PC-9 (cell line): Measurements from ENCODE around the gene VWA3A.

Experiments
- EZH2 ChIP-seq: fragments of 200-600 bp; sonication (generic); IDR thresholded peaks from 2 replicates; pipeline ENCODE4 v1.8.0; 2017; ENCODE audit warnings: antibody characterized with exemption, low read depth
- TF ChIP-seq, protein P1 (sequence below): fragments of 200-600 bp; sonication (generic); conservative IDR thresholded peaks from 2 replicates; pipeline ENCODE4 v1.6.1; 2017; ENCODE audit warnings: mixed run types, antibody characterized with exemption, mild to moderate bottlenecking, moderate library complexity

DNA sequence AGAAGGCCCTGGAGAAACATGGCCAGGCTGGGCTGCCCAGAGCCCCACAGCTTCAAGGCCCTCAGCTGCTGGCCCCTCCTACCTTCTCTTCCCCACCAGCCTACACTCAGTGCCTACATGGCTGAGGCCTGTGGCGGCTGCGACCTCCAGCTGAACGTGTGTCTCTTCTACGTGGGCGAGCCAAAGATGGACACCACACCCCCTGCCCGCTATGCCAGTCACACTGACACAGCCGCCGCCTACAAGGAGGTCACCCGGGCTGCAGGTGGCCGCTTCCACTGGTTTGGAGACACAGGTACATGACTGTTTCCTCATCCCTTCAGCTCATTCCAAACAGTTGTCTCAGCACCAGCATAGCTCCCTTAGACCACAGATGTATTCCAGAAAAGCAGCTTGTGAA lies 40.5 kb downstream of the VWA3A start:
- TF ChIP-seq, protein P1, sequence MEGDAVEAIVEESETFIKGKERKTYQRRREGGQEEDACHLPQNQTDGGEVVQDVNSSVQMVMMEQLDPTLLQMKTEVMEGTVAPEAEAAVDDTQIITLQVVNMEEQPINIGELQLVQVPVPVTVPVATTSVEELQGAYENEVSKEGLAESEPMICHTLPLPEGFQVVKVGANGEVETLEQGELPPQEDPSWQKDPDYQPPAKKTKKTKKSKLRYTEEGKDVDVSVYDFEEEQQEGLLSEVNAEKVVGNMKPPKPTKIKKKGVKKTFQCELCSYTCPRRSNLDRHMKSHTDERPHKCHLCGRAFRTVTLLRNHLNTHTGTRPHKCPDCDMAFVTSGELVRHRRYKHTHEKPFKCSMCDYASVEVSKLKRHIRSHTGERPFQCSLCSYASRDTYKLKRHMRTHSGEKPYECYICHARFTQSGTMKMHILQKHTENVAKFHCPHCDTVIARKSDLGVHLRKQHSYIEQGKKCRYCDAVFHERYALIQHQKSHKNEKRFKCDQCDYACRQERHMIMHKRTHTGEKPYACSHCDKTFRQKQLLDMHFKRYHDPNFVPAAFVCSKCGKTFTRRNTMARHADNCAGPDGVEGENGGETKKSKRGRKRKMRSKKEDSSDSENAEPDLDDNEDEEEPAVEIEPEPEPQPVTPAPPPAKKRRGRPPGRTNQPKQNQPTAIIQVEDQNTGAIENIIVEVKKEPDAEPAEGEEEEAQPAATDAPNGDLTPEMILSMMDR: no peak
- no peak for TF ChIP-seq EZH2
